Ishikawa (cell line): Measurements from ENCODE around the gene PPP1R12B.
A peak's percentile ranks its signal among the peaks of the same experiment; 100 is the strongest.

ENCODE experiments used
- CEBPB ChIP-seq: IDR thresholded peaks from 2 replicates; pipeline ENCODE4 v1.6.1; 2012
- CREB1 ChIP-seq: IDR thresholded peaks from 2 replicates; pipeline ENCODE4 v1.6.1; 2012; ENCODE audit warnings: low read depth
- EGR1 ChIP-seq: IDR thresholded peaks from 2 replicates; pipeline ENCODE4 v1.6.1; 2012
- EP300 ChIP-seq: IDR thresholded peaks from 2 replicates; pipeline ENCODE4 v1.6.1; 2012; ENCODE audit warnings: borderline replicate concordance
- FOXM1 ChIP-seq: IDR thresholded peaks from 2 replicates; pipeline ENCODE4 v1.6.1; 2012; ENCODE audit warnings: low read depth, borderline replicate concordance
- NFIC ChIP-seq: IDR thresholded peaks from 2 replicates; pipeline ENCODE4 v1.6.1; 2012
- RAD21 ChIP-seq: IDR thresholded peaks from 2 replicates; pipeline ENCODE4 v1.6.1; 2012; ENCODE audit warnings: low read depth
- REST ChIP-seq: IDR thresholded peaks from 2 replicates; pipeline ENCODE4 v1.6.1; 2012; ENCODE audit warnings: low read depth, mild to moderate bottlenecking
- TAF1 ChIP-seq: IDR thresholded peaks from 2 replicates; pipeline ENCODE4 v1.6.1; 2012; ENCODE audit warnings: low read depth, mild to moderate bottlenecking
- TCF12 ChIP-seq: IDR thresholded peaks from 2 replicates; pipeline ENCODE4 v1.6.1; 2012; ENCODE audit warnings: low read depth
- TEAD4 ChIP-seq: IDR thresholded peaks from 2 replicates; pipeline ENCODE4 v1.6.1; 2012
- YY1 ChIP-seq: IDR thresholded peaks from 2 replicates; pipeline ENCODE4 v1.6.1; 2012; ENCODE audit warnings: low read depth
- ZBTB7A ChIP-seq: IDR thresholded peaks from 2 replicates; pipeline ENCODE4 v1.6.1; 2012; ENCODE audit warnings: low read depth
- TF ChIP-seq, protein P1 (sequence below): IDR thresholded peaks from 2 replicates; pipeline ENCODE4 v1.6.1; 2012
- TF ChIP-seq, protein P2 (sequence below): IDR thresholded peaks from 2 replicates; pipeline ENCODE4 v1.6.1; 2012

Gene PPP1R12B

DNA sequence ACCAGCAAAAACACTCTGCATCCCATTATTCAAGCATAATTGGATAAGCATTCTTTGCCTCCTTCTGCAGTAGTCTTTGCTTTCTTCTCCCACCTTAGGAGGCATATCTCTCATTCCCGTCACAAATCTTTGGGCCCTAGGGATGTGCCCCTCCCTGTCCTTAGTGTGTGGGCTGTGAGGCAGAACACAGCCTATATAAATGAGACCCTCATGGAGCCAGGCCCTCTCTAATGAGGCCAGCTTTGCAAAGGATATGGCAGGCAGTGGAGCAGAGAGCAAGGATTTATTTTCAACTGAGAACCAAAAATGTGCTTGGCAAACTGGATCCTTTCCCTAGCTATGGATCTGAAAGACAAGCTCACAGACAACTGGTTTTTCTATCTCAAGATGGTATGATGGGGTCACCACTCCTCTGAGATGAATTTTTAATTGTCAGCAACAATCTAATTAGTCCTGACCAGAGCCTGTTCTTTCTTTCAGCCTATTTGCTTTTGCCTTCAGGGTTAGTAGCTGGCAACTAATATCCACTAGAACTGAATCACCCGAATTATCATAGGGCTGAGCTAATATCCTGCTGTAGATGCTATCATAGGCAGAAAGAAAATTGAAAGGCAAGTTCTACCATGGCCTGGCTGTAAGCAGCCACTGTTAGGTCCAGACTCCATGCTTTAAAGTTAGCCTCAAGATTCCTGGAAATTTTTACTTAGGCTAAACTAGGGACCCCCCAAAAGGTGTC, 227.6 kb downstream of the PPP1R12B start:
- TF ChIP-seq RAD21 = no peak
- TF ChIP-seq YY1 = no peak

DNA sequence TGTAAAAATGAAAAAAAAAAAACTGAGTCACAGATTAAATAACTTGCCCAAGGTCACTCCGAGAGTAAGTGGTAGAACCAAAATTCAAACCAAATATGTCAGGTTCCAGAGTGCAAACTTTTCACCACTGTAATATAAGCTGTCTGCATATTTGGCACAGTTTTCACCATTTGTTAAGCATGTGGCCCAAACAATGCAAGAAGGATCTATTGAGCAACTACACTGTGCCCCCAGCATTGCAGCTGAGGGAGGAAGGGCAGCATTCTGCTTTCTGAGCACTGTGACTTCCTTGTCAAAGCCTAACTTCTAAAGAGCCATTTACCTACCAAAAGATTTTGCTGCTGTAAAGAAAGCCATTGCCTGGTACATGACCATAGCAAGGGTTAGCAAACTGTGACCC, 228.3 kb downstream of the PPP1R12B start:
- TF ChIP-seq EGR1 = no peak
- peak; percentile 68; the same call in 1 of the 2 replicates for TF ChIP-seq FOXM1
- no peak for TF ChIP-seq CREB1
- TF ChIP-seq, protein P1, sequence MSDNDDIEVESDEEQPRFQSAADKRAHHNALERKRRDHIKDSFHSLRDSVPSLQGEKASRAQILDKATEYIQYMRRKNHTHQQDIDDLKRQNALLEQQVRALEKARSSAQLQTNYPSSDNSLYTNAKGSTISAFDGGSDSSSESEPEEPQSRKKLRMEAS = peak; percentile 81
- TF ChIP-seq CEBPB = peak; percentile 99
- TF ChIP-seq, protein P2, sequence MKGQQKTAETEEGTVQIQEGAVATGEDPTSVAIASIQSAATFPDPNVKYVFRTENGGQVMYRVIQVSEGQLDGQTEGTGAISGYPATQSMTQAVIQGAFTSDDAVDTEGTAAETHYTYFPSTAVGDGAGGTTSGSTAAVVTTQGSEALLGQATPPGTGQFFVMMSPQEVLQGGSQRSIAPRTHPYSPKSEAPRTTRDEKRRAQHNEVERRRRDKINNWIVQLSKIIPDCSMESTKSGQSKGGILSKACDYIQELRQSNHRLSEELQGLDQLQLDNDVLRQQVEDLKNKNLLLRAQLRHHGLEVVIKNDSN = no peak
- TF ChIP-seq TEAD4 = peak; percentile 90
- no peak for TF ChIP-seq TAF1
- peak; percentile 83 for TF ChIP-seq TCF12
- TF ChIP-seq ZBTB7A = no peak
- peak; percentile 14; the same call in 1 of the 2 replicates for TF ChIP-seq RAD21
- TF ChIP-seq REST = no peak
- TF ChIP-seq YY1 = no peak
- TF ChIP-seq NFIC = peak; percentile 91
- peak; percentile 93 for TF ChIP-seq EP300

GRCh38 chr1:202577381-202577780, 228.9 kb downstream of the PPP1R12B start:
- no peak for TF ChIP-seq EP300
- no peak for TF ChIP-seq EGR1
- no peak for TF ChIP-seq RAD21
- TF ChIP-seq FOXM1 = no peak
- TF ChIP-seq, protein P1 = no peak
- no peak for TF ChIP-seq TEAD4
- TF ChIP-seq CEBPB = no peak
- TF ChIP-seq ZBTB7A = no peak
- no peak for TF ChIP-seq TCF12
- no peak for TF ChIP-seq CREB1
- no peak for TF ChIP-seq NFIC
- TF ChIP-seq TAF1 = no peak
- no peak for TF ChIP-seq YY1
- no peak for TF ChIP-seq REST
- TF ChIP-seq, protein P2 = no peak

DNA sequence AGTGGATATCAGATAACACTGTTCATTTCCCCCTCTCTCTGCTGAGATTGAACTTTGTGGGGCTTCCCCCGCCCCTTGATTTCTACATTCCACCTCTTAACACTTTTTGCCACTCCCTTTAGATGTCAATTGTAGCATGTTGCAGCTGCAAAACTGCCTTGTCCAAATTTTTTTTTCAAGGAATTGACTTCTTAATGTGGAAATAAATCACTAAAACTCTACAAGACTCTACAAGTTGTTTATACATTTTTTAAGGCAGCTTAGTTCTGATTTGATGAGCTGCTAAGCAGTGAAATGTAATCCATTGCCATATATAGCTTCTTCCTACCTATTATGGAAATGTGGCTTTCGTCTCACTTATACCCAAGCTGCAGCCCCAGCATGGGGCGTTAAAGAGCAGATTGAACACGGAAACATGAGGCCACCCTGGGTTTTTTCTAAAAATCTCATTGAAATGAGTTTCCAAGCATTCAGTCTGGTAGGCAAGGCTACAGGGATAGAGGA, 229.6 kb downstream of the PPP1R12B start:
- no peak for TF ChIP-seq YY1
- peak; percentile 46; the same call in 1 of the 2 replicates for TF ChIP-seq EP300
- TF ChIP-seq NFIC = 0 out of 2 replicates have a peak, but pooled peaks have one; percentile 5
- peak; percentile 73; the same call in 1 of the 2 replicates for TF ChIP-seq FOXM1
- peak; percentile 66; the same call in 1 of the 2 replicates for TF ChIP-seq TCF12
- TF ChIP-seq, protein P1 = no peak; the same call in 1 of the 2 replicates

GRCh38 chr1:202578565-202578964, 230.1 kb downstream of the PPP1R12B start:
- TF ChIP-seq CREB1 (no peak), TAF1 (no peak)
- TF ChIP-seq, protein P2 = no peak
- TF ChIP-seq, protein P1 = peak; percentile 7; the same call in 1 of the 2 replicates
